ENCODE measurements around the gene TENM3. TPM values are rescaled to one million over a fixed set of nuclear protein-coding genes. Genes with fewer than 3 reads are reported as not detected.

Gene TENM3
- total RNA-seq, 1 donor from 2014 or later, result not detected

- no peak for DNase-seq
- H3K4me3 Mint-ChIP-seq, result no peak overlapping the region
- H3K9me3 Mint-ChIP-seq, result no peaks in the 10 kb centered on the region
- intact Hi-C loops (cut with micrococcal nuclease), result no loop called here
- no peak for ATAC-seq (ENCODE audit: low read depth)
- ChIA-PET CTCF (no interaction called here), POLR2A (no interaction called here)
- no peak overlapping the region for H3K27ac Mint-ChIP-seq
- H3K36me3 Mint-ChIP-seq (ENCODE audit: low read depth), result no peaks in the 10 kb centered on the region
- peaks cover 2% of the 10 kb centered on the region for H3K27me3 Mint-ChIP-seq
- TF ChIP-seq, protein P1, sequence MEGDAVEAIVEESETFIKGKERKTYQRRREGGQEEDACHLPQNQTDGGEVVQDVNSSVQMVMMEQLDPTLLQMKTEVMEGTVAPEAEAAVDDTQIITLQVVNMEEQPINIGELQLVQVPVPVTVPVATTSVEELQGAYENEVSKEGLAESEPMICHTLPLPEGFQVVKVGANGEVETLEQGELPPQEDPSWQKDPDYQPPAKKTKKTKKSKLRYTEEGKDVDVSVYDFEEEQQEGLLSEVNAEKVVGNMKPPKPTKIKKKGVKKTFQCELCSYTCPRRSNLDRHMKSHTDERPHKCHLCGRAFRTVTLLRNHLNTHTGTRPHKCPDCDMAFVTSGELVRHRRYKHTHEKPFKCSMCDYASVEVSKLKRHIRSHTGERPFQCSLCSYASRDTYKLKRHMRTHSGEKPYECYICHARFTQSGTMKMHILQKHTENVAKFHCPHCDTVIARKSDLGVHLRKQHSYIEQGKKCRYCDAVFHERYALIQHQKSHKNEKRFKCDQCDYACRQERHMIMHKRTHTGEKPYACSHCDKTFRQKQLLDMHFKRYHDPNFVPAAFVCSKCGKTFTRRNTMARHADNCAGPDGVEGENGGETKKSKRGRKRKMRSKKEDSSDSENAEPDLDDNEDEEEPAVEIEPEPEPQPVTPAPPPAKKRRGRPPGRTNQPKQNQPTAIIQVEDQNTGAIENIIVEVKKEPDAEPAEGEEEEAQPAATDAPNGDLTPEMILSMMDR (IDR thresholded peaks at IDR 0.05), result no peak
- H3K4me1 Mint-ChIP-seq, result no peaks in the 10 kb centered on the region
Measured at GRCh38 chr4:182574706-182575105, 331.5 kb downstream of the TENM3 start.

GRCh38 chr4:182575225-182575624, 332.0 kb downstream of the TENM3 start:
- TF ChIP-seq, protein P1 (IDR thresholded peaks at IDR 0.05), result no peak
- Mint-ChIP-seq H3K27me3 (peaks cover 2% of the 10 kb centered on the region), H3K4me1 (no peaks in the 10 kb centered on the region), H3K4me3 (no peak overlapping the region), H3K36me3 (ENCODE audit: low read depth) (no peaks in the 10 kb centered on the region), H3K27ac (no peak overlapping the region), H3K9me3 (no peaks in the 10 kb centered on the region)
- intact Hi-C loops (cut with micrococcal nuclease), result no loop called here
- CTCF ChIA-PET, result no interaction called here
- DNase-seq (no peak), ATAC-seq (ENCODE audit: low read depth) (no peak)
- POLR2A ChIA-PET, result no interaction called here

- ATAC-seq (ENCODE audit: low read depth) (no peak), DNase-seq (no peak)
- Mint-ChIP-seq H3K4me3 (no peak overlapping the region), H3K9me3 (no peaks in the 10 kb centered on the region), H3K27ac (no peak overlapping the region), H3K4me1 (no peaks in the 10 kb centered on the region), H3K36me3 (ENCODE audit: low read depth) (no peaks in the 10 kb centered on the region), H3K27me3 (peaks cover 2% of the 10 kb centered on the region)
- intact Hi-C loops (cut with micrococcal nuclease), result no loop called here
- TF ChIP-seq, protein P1 (IDR thresholded peaks at IDR 0.05), result no peak
- POLR2A ChIA-PET, result no interaction called here
- CTCF ChIA-PET, result no interaction called here
Measured at GRCh38 chr4:182576601-182577289, 333.5 kb downstream of the TENM3 start.

- ChIA-PET CTCF (no interaction called here), POLR2A (no interaction called here)
- Mint-ChIP-seq H3K4me1 (no peaks in the 10 kb centered on the region), H3K27me3 (peaks cover 2% of the 10 kb centered on the region), H3K36me3 (ENCODE audit: low read depth) (no peaks in the 10 kb centered on the region), H3K27ac (no peak overlapping the region), H3K4me3 (no peak overlapping the region), H3K9me3 (no peaks in the 10 kb centered on the region)
- intact Hi-C loops (cut with micrococcal nuclease), result no loop called here
- no peak for ATAC-seq (ENCODE audit: low read depth)
- TF ChIP-seq, protein P1 (IDR thresholded peaks at IDR 0.05), result no peak
- DNase-seq, result no peak
Measured at GRCh38 chr4:182577411-182577810, 334.2 kb downstream of the TENM3 start.

- Mint-ChIP-seq H3K4me3 (no peak overlapping the region), H3K27ac (no peak overlapping the region), H3K27me3 (peaks cover 2% of the 10 kb centered on the region), H3K4me1 (no peaks in the 10 kb centered on the region), H3K36me3 (ENCODE audit: low read depth) (no peaks in the 10 kb centered on the region), H3K9me3 (no peaks in the 10 kb centered on the region)
- no peak for DNase-seq
- CTCF ChIA-PET, result no interaction called here
- POLR2A ChIA-PET, result no interaction called here
- intact Hi-C loops (cut with micrococcal nuclease), result no loop called here
- no peak for ATAC-seq (ENCODE audit: low read depth)
- TF ChIP-seq, protein P1 (IDR thresholded peaks at IDR 0.05), result no peak
Measured at GRCh38 chr4:182578402-182578801, 335.2 kb downstream of the TENM3 start.
